Measurements from ENCODE around the gene ZNF576.
A peak's percentile ranks its signal among the peaks of the same experiment; 100 is the strongest.
"Not testable (repeated sequence)": the region's sequence is repeated elsewhere in the genome, so short reads cannot be mapped to it uniquely, and the experiment has no call there.

The ZNF576 gene

DNA sequence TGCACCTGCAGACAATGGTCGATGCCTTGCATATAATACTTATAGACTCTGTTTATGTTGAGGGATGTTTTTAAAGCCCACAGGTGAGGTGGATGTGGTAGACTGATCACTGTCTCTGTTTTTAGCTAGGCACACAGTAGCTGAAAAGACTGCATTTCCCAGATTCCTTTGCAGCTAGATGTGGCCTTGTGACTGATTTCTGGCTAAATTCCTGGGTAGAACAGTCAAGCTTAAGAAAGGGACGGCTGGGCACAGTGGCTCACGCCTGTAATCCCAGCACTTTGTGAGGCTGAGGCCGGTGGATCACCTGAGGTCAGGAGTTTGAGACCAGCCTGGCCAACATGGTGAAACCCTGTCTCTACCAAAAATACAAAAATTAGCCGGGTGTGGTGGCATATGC is 3.9 kb downstream of the ZNF576 start:
- DNase-seq, result not testable (repeated sequence)

DNA sequence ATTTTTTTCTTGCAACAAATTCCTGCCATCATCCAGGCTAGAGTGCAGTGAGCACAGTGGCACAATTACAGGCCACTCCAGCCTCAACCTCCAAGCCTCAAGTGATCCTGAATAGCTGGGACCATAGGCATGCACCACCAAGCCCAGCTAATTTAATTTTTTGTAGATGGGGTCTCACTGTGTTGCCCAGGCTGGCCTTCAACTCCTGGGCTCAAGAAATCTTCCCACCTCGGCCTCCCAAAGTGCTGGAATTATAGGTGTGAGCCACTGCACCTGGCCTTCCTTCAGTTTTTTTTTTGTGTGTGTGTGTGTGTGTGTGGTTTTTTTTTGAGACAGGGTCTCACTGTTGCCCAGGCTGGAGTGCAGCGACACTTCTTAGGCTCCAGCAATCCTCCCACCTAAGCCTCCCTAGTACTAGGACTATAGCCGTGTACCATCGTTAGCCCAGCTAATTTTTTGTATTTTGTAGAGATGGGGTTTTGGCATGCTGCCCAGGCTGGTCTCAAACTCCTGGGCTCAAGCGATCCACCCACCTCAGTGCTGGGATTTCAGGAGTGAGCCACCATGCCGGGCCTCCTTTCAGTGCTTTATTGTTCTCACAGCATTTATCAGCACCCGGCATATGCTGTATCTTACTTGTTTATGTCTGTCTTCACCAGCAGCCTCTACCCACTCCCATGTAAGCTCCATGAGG is 9.6 kb downstream of the ZNF576 start:
- DNase-seq, result no peak

DNA sequence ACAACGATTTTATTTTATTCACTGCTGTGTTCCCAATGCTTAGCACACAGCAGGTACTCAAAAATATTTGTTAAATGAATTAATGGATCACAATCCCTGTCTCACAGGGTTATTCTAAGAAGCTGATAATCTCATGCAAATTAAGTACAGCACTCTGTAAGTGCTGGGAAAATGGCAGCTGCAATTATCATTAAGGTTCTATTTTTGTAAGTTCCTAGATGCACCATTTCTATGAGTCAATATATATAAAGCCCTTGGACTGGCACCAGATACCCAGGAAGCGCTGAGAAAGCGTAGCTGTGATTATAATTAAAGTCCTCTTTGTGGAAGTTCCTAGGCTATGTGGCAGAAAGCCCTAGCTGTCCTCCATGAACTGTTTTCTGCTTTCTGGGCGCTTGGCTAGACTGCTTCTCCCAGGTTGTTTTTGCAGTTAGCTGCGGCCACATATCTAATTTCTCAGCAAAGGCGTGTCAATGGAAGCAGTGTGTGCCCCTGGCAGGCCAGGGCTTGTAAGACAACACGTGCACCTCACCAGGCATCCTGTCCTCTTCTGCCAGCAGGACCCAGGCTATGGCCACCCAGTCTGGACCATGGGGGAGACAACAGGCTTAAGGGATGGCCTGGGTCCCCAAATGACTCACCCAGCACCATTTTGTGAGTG is 10.3 kb downstream of the ZNF576 start:
- no peak for DNase-seq

DNA sequence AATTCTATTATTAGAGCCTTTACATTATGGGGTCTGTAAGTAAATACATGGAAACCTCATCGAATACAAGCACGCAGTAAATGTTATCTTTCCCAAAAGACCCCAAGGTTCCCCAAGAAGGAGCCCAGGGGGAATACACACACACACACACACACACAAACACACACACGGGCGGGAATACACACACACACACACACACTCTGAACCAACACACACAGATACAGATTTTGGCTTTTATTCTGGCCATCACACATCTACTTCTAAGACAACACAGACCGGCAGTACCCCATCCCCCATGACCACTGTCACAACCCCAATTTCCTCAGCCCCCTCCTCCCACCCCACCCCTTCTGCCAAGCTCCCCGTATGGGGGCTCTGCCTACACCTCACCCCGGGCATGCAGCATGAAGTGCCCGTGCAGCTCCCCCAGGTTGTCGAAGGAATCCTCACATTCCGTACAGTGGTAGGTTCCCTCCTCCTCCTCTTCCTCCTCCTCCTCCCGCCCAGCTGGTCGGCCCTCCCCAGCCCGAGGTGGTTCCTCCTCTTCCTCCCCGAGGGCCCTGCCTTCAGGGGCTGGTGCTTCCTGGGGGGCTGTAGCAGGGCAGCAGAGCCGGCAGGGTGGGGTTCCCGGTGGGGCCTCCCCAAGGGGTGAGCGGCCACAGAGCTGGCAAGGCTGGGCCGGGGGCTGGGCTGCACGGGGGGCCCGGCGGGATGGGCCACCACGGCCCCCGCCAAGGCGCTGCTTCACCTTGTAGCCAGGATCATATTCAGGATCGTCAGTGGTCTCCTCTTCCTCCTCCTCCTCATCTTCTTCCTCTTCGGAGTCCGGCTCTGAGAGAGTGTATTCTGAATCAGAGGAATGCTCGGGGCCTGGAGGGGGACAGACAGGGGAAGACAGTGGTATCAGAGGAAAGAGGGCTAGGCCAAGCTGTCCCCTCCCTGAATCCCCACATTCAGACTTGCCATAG is 11.1 kb downstream of the ZNF576 start:
- DNase-seq, result no peak

DNA sequence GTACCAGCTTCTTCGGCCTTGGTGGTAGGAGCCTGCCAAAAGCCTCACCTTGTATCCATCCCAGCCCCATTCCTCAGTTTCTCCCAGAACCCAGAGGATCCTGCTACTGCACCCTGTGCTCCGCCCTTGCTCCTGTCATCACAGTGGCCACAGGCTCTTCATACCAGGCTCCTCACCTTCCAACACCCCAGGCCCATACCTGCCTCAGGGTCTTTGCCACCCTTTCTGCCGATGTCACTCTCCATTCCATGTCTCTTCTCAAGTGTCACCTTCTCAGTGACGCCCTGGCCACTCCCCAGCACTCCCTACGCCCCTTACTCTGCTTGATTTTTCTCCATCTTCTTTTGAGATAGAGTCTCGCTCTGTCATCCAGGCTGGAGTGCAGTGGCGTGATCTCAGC is 13.5 kb downstream of the ZNF576 start:
- no peak for DNase-seq

DNA sequence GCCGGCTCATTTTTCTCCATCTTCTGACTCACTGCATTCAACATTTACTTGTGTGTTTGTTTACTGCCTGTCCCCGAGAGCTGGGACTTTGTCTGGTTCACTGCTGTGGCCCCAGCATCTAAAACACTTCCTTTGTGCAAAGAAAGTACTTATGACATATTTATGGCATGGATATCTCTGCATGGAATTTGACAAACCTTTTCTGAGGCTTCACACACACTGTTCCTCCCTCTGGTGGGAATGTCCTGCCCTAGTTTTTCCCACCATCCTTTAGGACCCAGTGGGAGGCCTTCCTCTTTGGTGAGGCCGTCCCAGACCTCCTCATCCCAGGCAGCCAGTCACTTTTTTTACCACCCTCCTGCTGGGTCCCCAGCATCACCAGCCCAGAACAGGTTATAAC is 14.1 kb downstream of the ZNF576 start:
- DNase-seq, result no peak

DNA sequence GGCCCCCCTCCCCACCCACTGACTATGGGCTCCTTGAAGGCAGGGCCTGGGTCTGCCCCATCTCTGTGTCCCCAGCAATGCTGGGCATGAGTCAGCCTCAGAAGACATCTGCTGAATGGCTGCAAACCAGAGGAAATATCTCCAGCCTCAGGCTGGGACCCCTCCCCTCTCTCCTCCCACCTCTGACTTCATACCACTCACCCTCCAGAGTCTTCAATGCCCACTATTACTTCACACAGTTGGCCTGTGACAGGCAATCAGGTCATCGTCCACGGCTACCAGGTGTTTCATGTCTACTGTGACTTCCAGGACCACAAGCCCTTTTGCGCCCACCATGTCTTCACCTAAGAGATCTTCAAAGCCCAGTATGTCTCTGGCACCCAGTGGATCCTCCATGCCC is 15.4 kb downstream of the ZNF576 start, which contains the start of gene SRRM5:
Gene SRRM5 (plus strand): TSS at position 301 of the 400 bp plus-strand sequence. CDS start 34 bp downstream, at position 335.
- DNase-seq, result no peak

DNA sequence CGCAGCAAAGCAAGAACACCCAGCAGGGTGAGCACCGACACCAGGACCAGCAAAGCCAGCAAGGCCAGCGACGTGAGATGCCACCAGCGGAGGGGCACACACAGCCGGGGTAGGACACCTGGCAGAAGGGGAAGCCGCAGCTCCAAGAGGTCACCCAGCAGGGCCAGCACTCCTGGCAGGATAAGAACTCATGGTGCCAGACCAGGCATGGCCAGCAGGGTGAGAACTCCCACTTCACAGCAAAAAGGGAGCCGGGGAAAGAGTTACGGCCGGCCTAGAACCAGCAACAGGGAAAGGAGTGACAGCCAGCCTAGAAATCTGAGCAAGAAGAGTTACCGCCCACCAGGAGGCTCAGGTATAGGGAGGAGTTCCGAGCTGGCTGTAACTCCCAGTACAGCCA is 16.0 kb downstream of the ZNF576 start:
- no peak for DNase-seq

DNA sequence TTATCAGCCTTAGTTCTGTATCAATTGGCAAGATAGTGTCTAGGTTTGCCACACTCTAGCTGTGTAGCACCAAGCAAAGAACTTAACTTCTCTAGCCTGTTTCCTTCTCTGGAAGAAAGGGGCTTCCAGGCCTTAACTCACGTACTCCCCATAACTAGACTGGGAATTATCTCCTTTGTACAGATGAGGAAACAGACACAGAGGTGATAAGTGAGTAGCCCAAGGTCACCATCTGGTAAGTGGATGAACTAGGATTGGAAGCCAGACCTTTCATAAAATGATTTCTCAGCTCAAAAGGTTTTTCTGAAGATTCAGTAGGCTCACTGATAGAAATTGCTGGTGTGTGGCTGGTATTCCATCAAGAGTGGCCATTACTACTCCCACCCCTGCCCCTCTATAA is 19.9 kb downstream of the ZNF576 start:
- no peak for DNase-seq

DNA sequence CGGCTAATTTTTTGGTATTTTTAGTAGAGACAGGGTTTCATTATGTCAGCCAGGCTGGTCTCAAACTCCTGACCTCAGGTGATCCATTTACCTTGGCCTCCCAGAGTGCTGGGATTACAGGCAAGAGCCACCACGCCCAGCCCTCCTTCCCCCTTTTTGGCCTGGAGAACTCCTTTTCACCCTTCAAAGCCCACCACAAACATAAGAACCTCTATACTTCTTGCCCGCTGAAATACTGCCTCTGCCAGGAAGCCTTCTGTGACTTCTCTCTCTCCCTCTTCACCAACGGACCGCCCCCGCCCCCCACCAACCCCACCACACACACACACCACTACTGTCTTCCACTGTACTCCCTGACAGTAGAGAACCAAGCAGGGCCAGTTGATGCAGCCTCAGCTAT is 20.6 kb downstream of the ZNF576 start:
- no peak for DNase-seq

DNA sequence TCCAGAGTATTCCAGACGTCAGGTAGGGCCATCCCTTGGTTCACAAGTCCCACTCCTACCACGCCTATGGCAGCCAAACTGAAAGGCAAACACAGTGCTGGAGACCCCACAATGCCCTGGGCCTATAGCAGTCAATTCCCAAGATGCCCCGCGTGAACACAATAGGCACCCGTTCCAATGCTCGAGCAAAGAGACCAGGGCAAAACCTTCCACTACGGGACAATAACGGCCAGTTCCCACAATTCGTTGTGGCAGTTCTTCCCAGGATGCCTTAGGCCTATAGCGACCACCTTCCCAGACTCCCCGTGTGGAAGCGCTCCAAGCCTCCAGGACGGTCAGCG is 22.5 kb downstream of the ZNF576 start:
- DNase-seq, result no peak

DNA sequence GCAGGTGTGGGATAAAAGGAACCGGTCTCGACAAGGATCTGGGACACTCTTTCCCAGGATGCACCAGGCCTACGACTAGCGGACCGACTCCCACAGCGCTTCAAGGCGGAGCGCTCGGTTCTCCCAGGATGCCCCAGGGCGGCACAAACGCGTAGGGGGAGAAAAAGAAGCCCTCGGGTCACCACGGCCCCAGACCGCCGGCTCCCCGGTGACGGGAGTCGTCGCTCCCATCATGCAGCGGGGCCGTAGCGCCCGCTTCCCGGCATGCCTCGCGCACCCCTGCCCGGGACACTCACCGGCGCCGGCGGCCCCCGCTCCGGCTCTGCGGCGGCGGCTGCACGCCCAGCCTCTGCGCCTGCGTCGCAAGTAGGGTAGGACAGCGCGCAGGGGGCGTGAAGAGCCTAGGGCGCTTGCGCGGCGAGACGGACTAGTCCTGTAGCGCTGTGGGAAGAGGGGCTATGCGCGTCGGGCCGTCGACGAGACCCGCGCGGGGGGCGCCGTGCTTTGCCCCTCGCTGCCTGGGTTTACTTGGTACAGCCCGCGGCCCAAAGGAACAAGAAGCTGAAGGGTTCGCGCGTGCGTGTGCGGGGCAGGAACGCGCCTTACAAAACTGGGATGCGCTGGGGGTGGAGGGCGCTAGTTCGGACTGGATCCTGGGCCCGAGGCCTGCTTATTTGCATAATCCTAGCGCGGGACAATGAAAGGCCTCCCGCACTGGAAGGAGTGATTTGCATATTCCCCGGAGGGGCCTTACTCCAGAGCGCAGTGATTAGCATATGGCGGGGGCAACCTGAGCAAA is 23.1 kb downstream of the ZNF576 start, which contains the start of gene ZNF428:
Gene ZNF428 (minus strand): TSS at position 368 of the 799 bp plus-strand sequence. CDS start 5,325 bp downstream, outside the sequence.
- DNase-seq, result peak; percentile 78

DNA sequence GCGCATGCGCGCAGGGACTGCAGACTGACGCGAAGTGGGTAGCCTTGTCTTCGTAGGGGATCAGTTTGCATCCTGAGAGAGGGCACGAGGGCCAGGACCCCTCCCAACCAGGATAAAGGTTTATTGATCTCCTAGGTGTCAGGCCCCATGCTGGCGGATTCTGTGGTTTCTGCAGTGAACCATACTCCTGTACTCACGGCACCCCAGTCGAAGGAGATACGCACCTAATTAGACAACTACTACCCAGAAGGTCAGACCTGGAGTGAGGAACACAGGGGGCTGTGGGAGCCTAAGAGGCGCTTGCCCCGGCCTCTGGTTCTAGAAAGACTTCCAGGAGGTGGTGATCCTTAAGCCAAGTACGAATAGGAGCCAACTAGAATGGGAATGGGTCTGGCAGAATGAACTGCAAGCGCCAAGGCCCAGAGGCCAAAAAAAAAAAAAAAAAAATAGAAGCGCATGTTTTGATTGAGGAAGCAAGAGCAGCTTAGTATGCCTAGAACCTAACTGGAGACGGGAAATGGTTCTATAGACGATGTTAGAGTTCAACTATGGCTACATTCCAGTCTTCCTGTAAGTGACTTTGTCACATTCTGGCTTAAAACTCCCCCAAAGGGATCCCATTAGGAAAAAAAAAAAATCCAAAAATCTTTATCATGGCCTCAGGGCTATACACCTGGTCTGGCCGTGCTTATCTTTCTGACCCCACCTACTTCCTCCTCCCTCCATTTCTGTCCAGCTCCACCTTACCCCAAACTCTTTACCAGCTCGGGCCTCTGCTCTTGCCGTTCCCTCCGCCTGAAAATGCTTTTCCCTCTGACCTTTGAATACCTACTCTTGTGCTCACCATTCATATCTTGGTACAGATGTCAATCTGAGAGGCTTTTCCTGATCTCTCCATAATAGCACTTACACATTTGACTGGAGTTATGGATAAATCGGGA is 23.9 kb downstream of the ZNF576 start:
- peak; percentile 77 for DNase-seq

DNA sequence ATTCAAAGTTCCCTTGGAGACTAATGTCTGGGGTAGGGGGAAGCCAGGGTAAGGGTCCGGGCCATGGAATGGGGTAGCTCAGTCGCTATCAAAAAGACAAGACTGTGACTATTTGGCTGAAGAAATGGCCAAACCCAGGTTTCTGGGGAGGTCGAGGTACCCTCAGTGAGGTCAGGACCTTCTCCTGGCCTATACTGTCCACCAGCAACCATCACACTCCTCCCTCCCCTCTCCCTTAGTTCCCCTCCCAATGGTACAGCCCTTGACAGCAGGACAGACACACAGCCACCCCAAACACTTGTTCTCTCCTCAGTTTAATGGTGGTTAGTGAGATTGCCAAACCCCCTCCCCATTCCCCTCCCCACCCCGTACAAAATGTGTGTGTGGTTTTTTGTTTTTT is 25.7 kb downstream of the ZNF576 start:
- DNase-seq, result no peak

DNA sequence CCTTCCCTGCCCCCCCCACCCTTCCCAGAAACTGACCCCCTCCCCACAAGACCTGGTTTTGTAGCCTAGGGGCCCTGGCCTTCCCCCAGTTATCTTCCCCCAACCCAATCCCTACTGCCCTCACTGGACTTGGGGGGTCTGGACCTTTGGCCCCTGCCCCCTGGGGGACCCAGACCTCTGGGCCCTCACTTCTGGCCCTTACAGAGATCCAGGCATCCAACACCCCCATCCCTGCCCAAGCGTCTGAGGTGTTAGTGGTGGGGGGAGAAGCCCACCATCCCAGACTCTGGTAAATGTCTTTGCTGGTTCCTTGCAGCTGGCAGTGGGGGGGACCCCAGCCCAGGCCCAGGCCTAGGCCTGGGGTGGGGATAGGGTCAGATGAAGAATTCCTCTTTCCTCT is 26.6 kb downstream of the ZNF576 start:
- DNase-seq, result no peak

DNA sequence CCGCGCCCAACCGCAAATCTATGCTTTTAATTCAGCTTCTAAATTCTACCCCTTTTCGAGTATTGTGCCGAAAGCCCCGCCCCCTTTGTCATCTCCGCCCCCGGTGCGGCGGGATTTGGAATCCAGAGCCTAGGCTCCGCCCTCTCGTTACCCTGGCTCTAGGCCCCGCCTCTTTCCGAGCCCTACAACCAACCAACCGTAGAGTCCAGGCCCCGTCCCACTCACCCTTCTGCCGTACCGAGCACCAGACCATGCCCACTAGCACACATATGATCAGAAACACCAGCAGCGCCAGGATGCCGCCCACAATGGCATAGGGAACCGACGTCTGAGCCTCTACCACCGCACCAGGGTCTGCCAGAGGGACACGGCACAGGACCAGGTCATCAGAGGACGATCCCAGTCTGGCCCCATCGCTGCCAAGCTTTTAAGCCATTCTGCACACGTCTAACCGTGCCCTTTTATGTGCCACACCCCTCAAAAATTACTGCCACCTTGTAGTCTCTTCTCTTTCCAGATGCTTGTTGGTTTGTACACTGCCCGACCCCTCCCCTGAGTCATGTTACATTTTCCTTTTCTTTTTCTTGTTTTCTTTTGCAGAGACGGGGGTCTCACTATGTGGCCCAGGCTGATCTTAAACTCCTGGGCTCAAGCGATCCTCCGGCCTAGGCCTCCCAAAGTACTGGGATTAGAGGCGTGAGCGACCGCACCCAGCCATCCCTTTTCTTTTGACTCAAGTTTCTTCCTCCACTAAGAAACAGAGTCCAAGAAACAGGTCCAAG is 27.7 kb downstream of the ZNF576 start:
- no peak for DNase-seq

DNA sequence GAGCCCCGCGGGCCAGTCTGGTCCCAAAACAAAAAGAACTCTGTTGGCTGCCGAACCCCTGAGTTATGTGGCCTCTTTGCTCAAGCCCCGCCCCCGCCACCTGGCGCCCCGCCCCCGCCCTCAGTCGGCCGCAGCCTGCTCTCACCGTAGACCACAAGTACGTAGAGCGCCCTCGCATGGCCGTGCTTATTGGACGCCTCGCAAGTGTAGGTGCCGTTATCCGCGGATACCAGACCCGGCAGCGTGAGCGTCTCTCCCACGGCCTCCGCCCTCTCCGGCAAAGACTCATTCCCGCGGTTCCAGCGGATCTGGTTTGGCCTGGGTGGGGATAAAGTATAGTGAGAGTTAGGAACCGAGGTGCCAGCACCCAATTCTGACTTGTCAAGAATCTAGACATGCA is 28.5 kb downstream of the ZNF576 start:
- peak; percentile 73 for DNase-seq

DNA sequence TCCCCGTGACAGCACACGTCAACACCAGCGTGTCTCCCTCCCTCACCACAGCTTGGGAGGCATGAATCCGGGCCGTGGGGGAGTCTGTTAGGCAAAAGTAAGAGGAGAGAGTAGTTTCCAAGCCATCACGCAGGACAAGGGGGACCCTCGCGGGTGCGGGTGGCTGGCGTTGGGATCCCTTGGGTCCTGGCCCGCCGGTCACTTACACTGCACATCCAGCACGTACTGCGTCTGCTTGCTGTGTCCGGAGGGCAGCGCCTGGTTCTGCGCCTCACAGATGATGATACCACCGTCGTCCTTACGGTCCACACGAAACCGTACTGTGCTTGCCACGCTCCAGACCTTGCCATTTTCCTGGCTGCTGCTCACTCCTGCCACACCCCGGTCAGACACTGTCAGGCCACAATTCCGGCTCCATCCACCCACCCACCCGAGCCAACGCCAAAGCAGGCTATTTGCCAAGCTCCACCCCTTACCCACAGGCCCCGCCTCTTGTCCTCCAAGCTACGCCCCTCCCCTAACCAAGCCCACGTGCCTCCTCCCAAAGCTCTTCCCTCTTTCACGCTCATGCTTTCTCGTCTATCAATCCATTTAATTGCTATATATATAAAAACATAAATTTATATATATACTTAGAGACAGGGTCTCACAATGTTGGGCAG is 29.7 kb downstream of the ZNF576 start:
- no peak for DNase-seq

DNA sequence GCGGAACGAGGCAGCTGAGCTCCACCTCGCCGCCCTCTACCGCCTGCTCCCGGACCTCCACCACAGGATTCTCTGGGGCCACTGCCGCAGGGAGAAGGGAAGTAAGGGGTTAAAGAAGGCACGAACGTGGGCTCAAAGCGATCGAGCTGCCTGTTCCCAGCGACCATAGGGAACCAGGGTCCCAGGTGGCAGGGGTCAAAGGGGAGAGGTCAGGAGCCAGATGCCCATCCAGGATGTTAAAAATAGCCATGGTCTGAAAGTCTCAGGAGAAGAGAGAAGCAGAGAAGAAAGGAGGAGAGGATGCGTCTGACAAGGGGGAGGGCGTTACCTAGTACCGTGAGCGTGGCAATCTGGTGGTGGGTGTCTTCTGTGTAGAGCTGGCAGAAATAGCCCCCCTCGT is 30.4 kb downstream of the ZNF576 start:
- DNase-seq, result no peak
